Stimulated activated CD4-positive, alpha-beta T cell treated with anti-CD3 and anti-CD28 coated beads, TNF-alpha, amount 100 ng/mL, for 4 hours (primary cell): ENCODE data around the gene TNFRSF14.
"Not testable (repeated sequence)": the region's sequence is repeated elsewhere in the genome, so short reads cannot be mapped to it uniquely, and the experiment has no call there.

Experiments
- DNase-seq, 3 experiments: peaks; one replicate each; pipeline ENCODE4 v3.0.0-alpha.2; 2020; ENCODE audit warnings: low read depth in 3 of 3

The TNFRSF14 gene

GRCh38 chr1:2538376-2538775, 17.8 kb upstream of the TNFRSF14 start:
- no peak for DNase-seq

- no peak for DNase-seq
Observed at GRCh38 chr1:2538872-2539271, 17.3 kb upstream of the TNFRSF14 start.

GRCh38 chr1:2539312-2539907, 16.8 kb upstream of the TNFRSF14 start:
- no peak for DNase-seq

GRCh38 chr1:2540816-2541492, 15.2 kb upstream of the TNFRSF14 start:
- no peak for DNase-seq

- DNase-seq: no peak
Observed at GRCh38 chr1:2541619-2542245, 14.4 kb upstream of the TNFRSF14 start.

- no peak for DNase-seq
Observed at GRCh38 chr1:2542246-2542915, 13.8 kb upstream of the TNFRSF14 start.

- no peak for DNase-seq
Observed at GRCh38 chr1:2543543-2544092, 12.6 kb upstream of the TNFRSF14 start.

GRCh38 chr1:2544093-2544874, 11.9 kb upstream of the TNFRSF14 start:
- no peak for DNase-seq

- no peak for DNase-seq
Observed at GRCh38 chr1:2544875-2545640, 11.1 kb upstream of the TNFRSF14 start.

GRCh38 chr1:2545754-2546514, 10.2 kb upstream of the TNFRSF14 start:
- DNase-seq: peak; percentile 61 to 85 (median 84)

GRCh38 chr1:2546515-2547209, 9.5 kb upstream of the TNFRSF14 start:
- DNase-seq: peak; percentile 63 to 64 (median 63)

- DNase-seq: no peak
Observed at GRCh38 chr1:2547210-2548067, 8.7 kb upstream of the TNFRSF14 start.

- peak; percentile 67 to 78 (median 68) for DNase-seq
Observed at GRCh38 chr1:2548068-2548589, 8.0 kb upstream of the TNFRSF14 start.

- DNase-seq: not testable (repeated sequence)
Observed at GRCh38 chr1:2549367-2550029, 6.7 kb upstream of the TNFRSF14 start.

- not testable (repeated sequence) for DNase-seq
Observed at GRCh38 chr1:2550309-2550861, 5.8 kb upstream of the TNFRSF14 start.

- not testable (repeated sequence) for DNase-seq
Observed at GRCh38 chr1:2551544-2551943, 4.6 kb upstream of the TNFRSF14 start.

- DNase-seq: no peak
Observed at GRCh38 chr1:2552189-2552588, 4.0 kb upstream of the TNFRSF14 start.
